GM12878 (cell line): ENCODE results near the gene TRPM3.

Source experiments
- BCL11A ChIP-seq: IDR thresholded peaks from 2 replicates; pipeline ENCODE4 v1.6.1; 2011; ENCODE audit warnings: low read depth, low read length
- CHD1 ChIP-seq: IDR thresholded peaks from 2 replicates; pipeline ENCODE4 v1.6.1; 2012; ENCODE audit warnings: low read depth, low read length, improper control_type of control experiment
- CHD2 ChIP-seq: IDR thresholded peaks from 2 replicates; pipeline ENCODE4 v1.6.1; 2011; ENCODE audit warnings: low read depth, low read length, improper control_type of control experiment, borderline replicate concordance
- EZH2 ChIP-seq: IDR thresholded peaks from 2 replicates; pipeline ENCODE4 v1.6.1; 2012; ENCODE audit warnings: low read depth, mild to moderate bottlenecking, control low read depth, inconsistent platforms, low read length, borderline replicate concordance; ENCODE audit not compliant: control insufficient read depth
- NFIC ChIP-seq: IDR thresholded peaks from 2 replicates; pipeline ENCODE4 v1.6.1; 2012; ENCODE audit warnings: low read depth, mild to moderate bottlenecking, inconsistent platforms, low read length, moderate library complexity
- POLR2A ChIP-seq: IDR thresholded peaks from 2 replicates; pipeline ENCODE4 v1.6.1; 2011; ENCODE audit warnings: low read depth, mild to moderate bottlenecking, low read length
- USF2 ChIP-seq: IDR thresholded peaks from 2 replicates; pipeline ENCODE4 v1.6.1; 2011; ENCODE audit warnings: low read depth, low read length, improper control_type of control experiment, borderline replicate concordance
- YY1 ChIP-seq: IDR thresholded peaks from 2 replicates; pipeline ENCODE4 v1.6.1; 2011; ENCODE audit warnings: low read depth, mild to moderate bottlenecking, low read length
- TF ChIP-seq, protein P1 (sequence below): fragments of 150-350 bp; IDR thresholded peaks from 2 replicates; pipeline ENCODE4 v1.6.1; 2016; ENCODE audit warnings: low read depth, low read length
- TF ChIP-seq, protein P2 (sequence below), 3 experiments: IDR thresholded peaks in 2 of 3; conservative IDR thresholded peaks in 1 of 3; 2 replicates each; pipeline ENCODE4 v1.5.1; 2011; ENCODE audit warnings: low read depth in 3 of 3, low read length in 3 of 3, mild to moderate bottlenecking in 3 of 3, control low read depth in 2 of 3, moderate library complexity in 2 of 3, inconsistent platforms in 1 of 3, mixed read lengths in 1 of 3; ENCODE audit not compliant: control insufficient read depth in 2 of 3, insufficient read depth in 1 of 3; ENCODE audit errors: extremely low read depth in 1 of 3

- TF ChIP-seq YY1 (no peak), CHD1 (no peak), POLR2A (no peak), NFIC (no peak), USF2 (no peak), BCL11A (no peak), EZH2 (no peak), CHD2 (no peak)
- TF ChIP-seq, protein P1, sequence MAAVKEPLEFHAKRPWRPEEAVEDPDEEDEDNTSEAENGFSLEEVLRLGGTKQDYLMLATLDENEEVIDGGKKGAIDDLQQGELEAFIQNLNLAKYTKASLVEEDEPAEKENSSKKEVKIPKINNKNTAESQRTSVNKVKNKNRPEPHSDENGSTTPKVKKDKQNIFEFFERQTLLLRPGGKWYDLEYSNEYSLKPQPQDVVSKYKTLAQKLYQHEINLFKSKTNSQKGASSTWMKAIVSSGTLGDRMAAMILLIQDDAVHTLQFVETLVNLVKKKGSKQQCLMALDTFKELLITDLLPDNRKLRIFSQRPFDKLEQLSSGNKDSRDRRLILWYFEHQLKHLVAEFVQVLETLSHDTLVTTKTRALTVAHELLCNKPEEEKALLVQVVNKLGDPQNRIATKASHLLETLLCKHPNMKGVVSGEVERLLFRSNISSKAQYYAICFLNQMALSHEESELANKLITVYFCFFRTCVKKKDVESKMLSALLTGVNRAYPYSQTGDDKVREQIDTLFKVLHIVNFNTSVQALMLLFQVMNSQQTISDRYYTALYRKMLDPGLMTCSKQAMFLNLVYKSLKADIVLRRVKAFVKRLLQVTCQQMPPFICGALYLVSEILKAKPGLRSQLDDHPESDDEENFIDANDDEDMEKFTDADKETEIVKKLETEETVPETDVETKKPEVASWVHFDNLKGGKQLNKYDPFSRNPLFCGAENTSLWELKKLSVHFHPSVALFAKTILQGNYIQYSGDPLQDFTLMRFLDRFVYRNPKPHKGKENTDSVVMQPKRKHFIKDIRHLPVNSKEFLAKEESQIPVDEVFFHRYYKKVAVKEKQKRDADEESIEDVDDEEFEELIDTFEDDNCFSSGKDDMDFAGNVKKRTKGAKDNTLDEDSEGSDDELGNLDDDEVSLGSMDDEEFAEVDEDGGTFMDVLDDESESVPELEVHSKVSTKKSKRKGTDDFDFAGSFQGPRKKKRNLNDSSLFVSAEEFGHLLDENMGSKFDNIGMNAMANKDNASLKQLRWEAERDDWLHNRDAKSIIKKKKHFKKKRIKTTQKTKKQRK = no peak
- TF ChIP-seq, protein P2, sequence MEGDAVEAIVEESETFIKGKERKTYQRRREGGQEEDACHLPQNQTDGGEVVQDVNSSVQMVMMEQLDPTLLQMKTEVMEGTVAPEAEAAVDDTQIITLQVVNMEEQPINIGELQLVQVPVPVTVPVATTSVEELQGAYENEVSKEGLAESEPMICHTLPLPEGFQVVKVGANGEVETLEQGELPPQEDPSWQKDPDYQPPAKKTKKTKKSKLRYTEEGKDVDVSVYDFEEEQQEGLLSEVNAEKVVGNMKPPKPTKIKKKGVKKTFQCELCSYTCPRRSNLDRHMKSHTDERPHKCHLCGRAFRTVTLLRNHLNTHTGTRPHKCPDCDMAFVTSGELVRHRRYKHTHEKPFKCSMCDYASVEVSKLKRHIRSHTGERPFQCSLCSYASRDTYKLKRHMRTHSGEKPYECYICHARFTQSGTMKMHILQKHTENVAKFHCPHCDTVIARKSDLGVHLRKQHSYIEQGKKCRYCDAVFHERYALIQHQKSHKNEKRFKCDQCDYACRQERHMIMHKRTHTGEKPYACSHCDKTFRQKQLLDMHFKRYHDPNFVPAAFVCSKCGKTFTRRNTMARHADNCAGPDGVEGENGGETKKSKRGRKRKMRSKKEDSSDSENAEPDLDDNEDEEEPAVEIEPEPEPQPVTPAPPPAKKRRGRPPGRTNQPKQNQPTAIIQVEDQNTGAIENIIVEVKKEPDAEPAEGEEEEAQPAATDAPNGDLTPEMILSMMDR (IDR thresholded peaks at IDR 0.05 in 2 of 3, conservative IDR thresholded peaks at IDR 0.05 in 1 of 3; ENCODE audit: control insufficient read depth in 2 of 3, extremely low read depth in 1 of 3, insufficient read depth in 1 of 3, low read depth in 3 of 3, low read length in 3 of 3) = no peak
Measured at GRCh38 chr9:70488793-70489105, 632.7 kb downstream of the TRPM3 start.
